ENCODE results near the gene BNIP5.

The BNIP5 gene

DNA sequence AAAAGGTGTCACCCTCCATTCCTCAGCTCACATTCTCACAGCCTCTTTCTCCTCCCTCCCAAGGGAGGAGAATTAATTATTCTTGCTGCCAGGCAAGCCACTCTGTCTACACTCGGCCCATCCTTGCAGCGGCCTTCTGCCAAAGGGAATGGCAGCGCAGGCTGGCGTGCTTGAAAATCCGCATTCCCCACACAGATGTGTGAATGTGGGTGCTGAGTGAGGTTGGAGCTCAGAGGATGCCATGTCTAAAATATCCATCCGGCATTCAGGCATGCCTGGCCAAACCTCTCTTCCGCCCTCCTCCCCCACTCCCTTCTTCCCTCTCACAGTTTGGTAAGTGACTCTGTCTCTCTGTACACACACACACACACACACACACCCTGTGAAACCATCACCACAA lies 39.2 kb downstream of the BNIP5 start:
- no peak for DNase-seq (ENCODE audit: low read depth)
- TF ChIP-seq, protein P1, sequence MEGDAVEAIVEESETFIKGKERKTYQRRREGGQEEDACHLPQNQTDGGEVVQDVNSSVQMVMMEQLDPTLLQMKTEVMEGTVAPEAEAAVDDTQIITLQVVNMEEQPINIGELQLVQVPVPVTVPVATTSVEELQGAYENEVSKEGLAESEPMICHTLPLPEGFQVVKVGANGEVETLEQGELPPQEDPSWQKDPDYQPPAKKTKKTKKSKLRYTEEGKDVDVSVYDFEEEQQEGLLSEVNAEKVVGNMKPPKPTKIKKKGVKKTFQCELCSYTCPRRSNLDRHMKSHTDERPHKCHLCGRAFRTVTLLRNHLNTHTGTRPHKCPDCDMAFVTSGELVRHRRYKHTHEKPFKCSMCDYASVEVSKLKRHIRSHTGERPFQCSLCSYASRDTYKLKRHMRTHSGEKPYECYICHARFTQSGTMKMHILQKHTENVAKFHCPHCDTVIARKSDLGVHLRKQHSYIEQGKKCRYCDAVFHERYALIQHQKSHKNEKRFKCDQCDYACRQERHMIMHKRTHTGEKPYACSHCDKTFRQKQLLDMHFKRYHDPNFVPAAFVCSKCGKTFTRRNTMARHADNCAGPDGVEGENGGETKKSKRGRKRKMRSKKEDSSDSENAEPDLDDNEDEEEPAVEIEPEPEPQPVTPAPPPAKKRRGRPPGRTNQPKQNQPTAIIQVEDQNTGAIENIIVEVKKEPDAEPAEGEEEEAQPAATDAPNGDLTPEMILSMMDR (IDR thresholded peaks at IDR 0.05; ENCODE audit: control insufficient read depth, extremely low read depth, insufficient read depth) = no peak
- H3K4me3 ChIP-seq (ENCODE audit: low read depth, low read length) = no peak overlapping the region

GRCh38 chr6:36297051-36297450 lies 39.6 kb downstream of the BNIP5 start:
- TF ChIP-seq, protein P1 (IDR thresholded peaks at IDR 0.05; ENCODE audit: control insufficient read depth, extremely low read depth, insufficient read depth) = no peak
- H3K4me3 ChIP-seq (ENCODE audit: low read depth, low read length) = no peak overlapping the region
- DNase-seq (ENCODE audit: low read depth) = no peak

DNA sequence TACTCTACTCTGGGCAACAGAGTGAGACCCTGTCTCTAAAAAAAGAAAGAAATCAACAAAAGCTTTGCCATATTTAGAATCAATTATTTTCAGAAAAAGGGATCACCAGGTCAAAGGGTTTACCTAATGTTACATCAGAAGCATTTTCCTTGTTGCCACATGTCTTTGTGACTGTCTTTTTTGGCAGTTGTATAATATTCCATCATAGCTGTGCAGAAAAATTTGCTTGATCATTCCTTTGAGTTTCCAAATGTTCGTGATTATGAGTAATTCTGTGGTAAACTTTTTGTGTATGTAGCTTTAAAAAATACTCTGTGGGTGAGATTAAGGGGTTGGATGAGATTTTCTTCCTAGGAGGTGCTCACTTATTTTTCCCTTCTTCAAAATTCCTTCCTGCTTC lies 40.4 kb downstream of the BNIP5 start:
- TF ChIP-seq, protein P1 (IDR thresholded peaks at IDR 0.05; ENCODE audit: control insufficient read depth, extremely low read depth, insufficient read depth) = no peak
- no peak overlapping the region for H3K4me3 ChIP-seq (ENCODE audit: low read depth, low read length)
- no peak for DNase-seq (ENCODE audit: low read depth)

- no peak for DNase-seq (ENCODE audit: low read depth)
- TF ChIP-seq, protein P1 (IDR thresholded peaks at IDR 0.05; ENCODE audit: control insufficient read depth, extremely low read depth, insufficient read depth) = no peak
- no peak overlapping the region for H3K4me3 ChIP-seq (ENCODE audit: low read depth, low read length)
These were observed 44.5 kb downstream of the BNIP5 start for GRCh38 chr6:36292170-36292569.

- TF ChIP-seq, protein P1 (IDR thresholded peaks at IDR 0.05; ENCODE audit: control insufficient read depth, extremely low read depth, insufficient read depth) = no peak
- H3K4me3 ChIP-seq (ENCODE audit: low read depth, low read length) = no peak overlapping the region
- no peak for DNase-seq (ENCODE audit: low read depth)
These were observed 45.7 kb downstream of the BNIP5 start for GRCh38 chr6:36290668-36291620.

GRCh38 chr6:36289281-36289878 lies 47.3 kb downstream of the BNIP5 start:
- TF ChIP-seq, protein P1 (IDR thresholded peaks at IDR 0.05; ENCODE audit: control insufficient read depth, extremely low read depth, insufficient read depth) = no peak
- no peak overlapping the region for H3K4me3 ChIP-seq (ENCODE audit: low read depth, low read length)
- DNase-seq (ENCODE audit: low read depth) = no peak
